Ovary (tissue), 3 donors: Measurements from ENCODE around the gene PCDHGB2.

Source experiments
- EP300 ChIP-seq: sonication (generic); formaldehyde crosslinking; IDR thresholded peaks from one replicate; pipeline ENCODE4 v1.6.1; 2017; ENCODE audit warnings: antibody characterized with exemption
- POLR2A ChIP-seq: fragments of 450-650 bp; IDR thresholded peaks from one replicate; pipeline ENCODE4 v1.6.1; 2017; ENCODE audit warnings: antibody characterized with exemption, mild to moderate bottlenecking, moderate library complexity
- TF ChIP-seq, protein P1 (sequence below), 3 donors: fragments of 450-650 bp in 2 of 3; fragments of 200-600 bp in 1 of 3; IDR thresholded peaks; one replicate each; pipeline versions ENCODE4 v1.5.1 to v1.8.0; 2016 to 2022; ENCODE audit warnings: antibody characterized with exemption in 3 of 3, mild to moderate bottlenecking in 1 of 3
- donor health status: DM: no; HTN: no; CAD: no.

DNA sequence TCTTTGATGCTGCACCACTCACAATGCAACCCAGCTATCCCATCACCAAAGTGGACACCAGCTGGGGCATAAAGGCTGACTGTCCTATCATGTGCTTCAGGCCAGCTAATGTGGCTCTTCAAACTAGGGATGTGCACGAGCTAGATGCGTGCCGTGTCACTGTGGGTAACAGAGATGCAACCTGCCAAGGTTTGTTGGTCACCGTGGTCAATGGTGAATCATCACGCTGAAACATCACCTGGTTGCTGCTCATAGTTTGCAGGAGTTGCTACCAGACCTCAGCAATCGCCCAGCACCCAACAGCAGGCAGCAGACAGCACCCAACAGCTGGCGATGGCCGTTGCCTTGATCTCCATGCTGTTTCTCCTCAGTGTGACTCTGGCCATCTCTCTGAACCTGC, 31.6 kb upstream of the PCDHGB2 start:
- TF ChIP-seq, protein P1, sequence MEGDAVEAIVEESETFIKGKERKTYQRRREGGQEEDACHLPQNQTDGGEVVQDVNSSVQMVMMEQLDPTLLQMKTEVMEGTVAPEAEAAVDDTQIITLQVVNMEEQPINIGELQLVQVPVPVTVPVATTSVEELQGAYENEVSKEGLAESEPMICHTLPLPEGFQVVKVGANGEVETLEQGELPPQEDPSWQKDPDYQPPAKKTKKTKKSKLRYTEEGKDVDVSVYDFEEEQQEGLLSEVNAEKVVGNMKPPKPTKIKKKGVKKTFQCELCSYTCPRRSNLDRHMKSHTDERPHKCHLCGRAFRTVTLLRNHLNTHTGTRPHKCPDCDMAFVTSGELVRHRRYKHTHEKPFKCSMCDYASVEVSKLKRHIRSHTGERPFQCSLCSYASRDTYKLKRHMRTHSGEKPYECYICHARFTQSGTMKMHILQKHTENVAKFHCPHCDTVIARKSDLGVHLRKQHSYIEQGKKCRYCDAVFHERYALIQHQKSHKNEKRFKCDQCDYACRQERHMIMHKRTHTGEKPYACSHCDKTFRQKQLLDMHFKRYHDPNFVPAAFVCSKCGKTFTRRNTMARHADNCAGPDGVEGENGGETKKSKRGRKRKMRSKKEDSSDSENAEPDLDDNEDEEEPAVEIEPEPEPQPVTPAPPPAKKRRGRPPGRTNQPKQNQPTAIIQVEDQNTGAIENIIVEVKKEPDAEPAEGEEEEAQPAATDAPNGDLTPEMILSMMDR (IDR thresholded peaks at IDR 0.05), result no peak
- TF ChIP-seq EP300 (no peak), POLR2A (no peak)
